OCI-LY1 (cell line): ENCODE data around the gene TMPRSS11D.

Source experiments
- H2AFZ ChIP-seq: fragments of 200-600 bp; sonication (generic), shearing (Covaris generic); 2 replicates; pipeline ENCODE4 v1.6.0; 2014; ENCODE audit warnings: antibody characterized with exemption, mild to moderate bottlenecking, low read length
- H3F3A ChIP-seq: fragments of 200-600 bp; sonication (generic), shearing (Covaris generic); 2 replicates; pipeline ENCODE4 v1.6.0; 2014; ENCODE audit warnings: mild to moderate bottlenecking, antibody characterized with exemption, low read length, moderate library complexity; ENCODE audit not compliant: insufficient read depth
- H3K27ac ChIP-seq: fragments of 200-600 bp; sonication (generic); 2 replicates; pipeline ENCODE4 v1.5.1; 2014; ENCODE audit warnings: low read length, mixed run types, mild to moderate bottlenecking, low read depth; ENCODE audit not compliant: poor library complexity, severe bottlenecking
- H3K27me3 ChIP-seq: fragments of 200-600 bp; sonication (generic); 2 replicates; pipeline ENCODE4 v1.6.0; 2014; ENCODE audit warnings: antibody characterized with exemption, mild to moderate bottlenecking, low read length, moderate library complexity; ENCODE audit not compliant: insufficient read depth
- H3K36me3 ChIP-seq: fragments of 200-600 bp; sonication (generic); 2 replicates; pipeline ENCODE4 v1.6.1; 2014; ENCODE audit warnings: mild to moderate bottlenecking, antibody characterized with exemption, low read length, moderate library complexity, mixed read lengths; ENCODE audit not compliant: insufficient read depth
- H3K4me1 ChIP-seq: fragments of 200-600 bp; sonication (generic); 2 replicates; pipeline ENCODE4 v1.5.1; 2014; ENCODE audit warnings: mild to moderate bottlenecking, low read length, moderate library complexity; ENCODE audit not compliant: insufficient read depth, severe bottlenecking
- H3K4me2 ChIP-seq: fragments of 200-600 bp; sonication (generic), shearing (Covaris generic); 2 replicates; pipeline ENCODE4 v1.6.1; 2014; ENCODE audit warnings: low read length
- H3K4me3 ChIP-seq: fragments of 200-600 bp; sonication (generic); 2 replicates; pipeline ENCODE4 v1.5.1; 2014; ENCODE audit warnings: low read length, low read depth, mild to moderate bottlenecking, mixed read lengths; ENCODE audit not compliant: poor library complexity, severe bottlenecking
- H3K79me2 ChIP-seq: fragments of 200-600 bp; shearing (Covaris generic); 2 replicates; pipeline ENCODE4 v1.6.1; 2016; ENCODE audit warnings: mixed run types, low read length, mixed read lengths; ENCODE audit not compliant: insufficient read depth
- H3K9ac ChIP-seq: fragments of 200-600 bp; sonication (generic), shearing (Covaris generic); 2 replicates; pipeline ENCODE4 v1.6.1; 2014; ENCODE audit warnings: mild to moderate bottlenecking, low read length, mixed read lengths
- H3K9me2 ChIP-seq: fragments of 200-600 bp; sonication (generic), shearing (Covaris generic); 2 replicates; pipeline ENCODE4 v1.6.1; 2014; ENCODE audit warnings: low read depth, mild to moderate bottlenecking, low read length, mixed read lengths
- H3K9me3 ChIP-seq: fragments of 200-600 bp; shearing (Covaris generic); 2 replicates; pipeline ENCODE4 v1.6.1; 2014; ENCODE audit warnings: low read length, mixed read lengths
- H4K20me1 ChIP-seq: fragments of 200-600 bp; sonication (generic), shearing (Covaris generic); 2 replicates; pipeline ENCODE4 v1.6.0; 2016; ENCODE audit warnings: mild to moderate bottlenecking, low read length; ENCODE audit not compliant: insufficient read depth
- CTCF ChIP-seq: fragments of 200-600 bp; sonication (generic), shearing (Covaris generic); IDR thresholded peaks from 2 replicates; pipeline ENCODE4 v1.5.1; 2017; ENCODE audit warnings: mild to moderate bottlenecking, antibody characterized with exemption, low read length, moderate library complexity, mixed read lengths
- EZH2 ChIP-seq: fragments of 200-600 bp; sonication (generic), shearing (Covaris generic); IDR thresholded peaks from 2 replicates; pipeline ENCODE4 v1.8.0; 2017; ENCODE audit warnings: borderline replicate concordance, mixed run types, mild to moderate bottlenecking, antibody characterized with exemption, low read length, moderate library complexity, mixed read lengths

The TMPRSS11D gene

DNA sequence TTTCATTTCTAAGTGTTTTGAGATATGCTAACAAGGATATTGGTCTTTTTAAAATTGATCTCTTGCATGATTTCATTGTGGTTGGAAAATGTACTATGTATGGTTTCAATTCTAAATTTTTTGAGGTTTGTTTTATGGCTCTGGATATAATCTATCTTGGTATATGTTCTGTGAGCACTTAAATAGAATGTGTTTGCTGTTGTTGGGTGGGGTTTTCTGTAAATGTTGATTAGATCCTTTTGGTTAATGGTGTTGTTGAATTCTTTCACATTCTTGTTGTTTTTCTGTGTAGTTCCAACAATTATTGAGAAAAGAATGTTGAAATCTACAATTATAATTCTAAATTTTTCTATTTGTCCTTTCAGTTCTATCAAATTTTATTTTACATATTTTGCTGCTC is 87.0 kb downstream of the TMPRSS11D start:
- Histone ChIP-seq H3K36me3 (no peaks in the 10 kb centered on the region), H4K20me1 (no peaks in the 10 kb centered on the region), H2AFZ (no peak overlapping the region), H3K9me2 (no peaks in the 10 kb centered on the region), H3K27ac (no peak overlapping the region), H3K4me2 (no peak overlapping the region), H3K4me1 (no peaks in the 10 kb centered on the region), H3K79me2 (no peaks in the 10 kb centered on the region), H3K9me3 (no peaks in the 10 kb centered on the region), H3F3A (no peaks in the 10 kb centered on the region), H3K4me3 (no peak overlapping the region), H3K27me3 (no peaks in the 10 kb centered on the region), H3K9ac (no peak overlapping the region)
- TF ChIP-seq EZH2 (no peak), CTCF (no peak)

DNA sequence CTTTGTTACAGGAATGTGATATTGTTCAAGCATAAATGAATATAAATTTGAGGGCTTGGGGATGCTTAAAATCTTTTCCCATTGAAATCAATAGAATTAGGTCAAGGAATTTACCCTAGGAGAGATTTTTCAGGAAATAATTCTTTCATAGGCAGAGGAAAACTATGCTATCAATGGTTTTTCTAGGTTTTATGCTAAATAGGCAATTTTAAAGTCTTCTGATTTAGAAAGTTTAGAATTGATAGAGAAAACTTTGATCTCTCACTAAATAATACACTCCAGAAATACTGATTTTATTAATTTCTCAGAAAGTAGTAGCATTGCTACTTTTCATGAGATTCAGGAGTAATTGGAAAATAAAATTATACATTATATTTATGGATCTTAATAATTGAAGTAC is 93.1 kb downstream of the TMPRSS11D start:
- H3K36me3 ChIP-seq: no peaks in the 10 kb centered on the region
- H3K9me2 ChIP-seq: no peaks in the 10 kb centered on the region
- no peaks in the 10 kb centered on the region for H3F3A ChIP-seq
- H2AFZ ChIP-seq: no peak overlapping the region
- no peak overlapping the region for H3K4me3 ChIP-seq
- no peak overlapping the region for H3K27ac ChIP-seq
- no peaks in the 10 kb centered on the region for H3K79me2 ChIP-seq
- H3K9ac ChIP-seq: no peak overlapping the region
- no peaks in the 10 kb centered on the region for H4K20me1 ChIP-seq
- H3K4me1 ChIP-seq: no peaks in the 10 kb centered on the region
- H3K9me3 ChIP-seq: no peaks in the 10 kb centered on the region
- H3K27me3 ChIP-seq: no peaks in the 10 kb centered on the region
- H3K4me2 ChIP-seq: no peak overlapping the region
- TF ChIP-seq EZH2 (no peak), CTCF (no peak)

DNA sequence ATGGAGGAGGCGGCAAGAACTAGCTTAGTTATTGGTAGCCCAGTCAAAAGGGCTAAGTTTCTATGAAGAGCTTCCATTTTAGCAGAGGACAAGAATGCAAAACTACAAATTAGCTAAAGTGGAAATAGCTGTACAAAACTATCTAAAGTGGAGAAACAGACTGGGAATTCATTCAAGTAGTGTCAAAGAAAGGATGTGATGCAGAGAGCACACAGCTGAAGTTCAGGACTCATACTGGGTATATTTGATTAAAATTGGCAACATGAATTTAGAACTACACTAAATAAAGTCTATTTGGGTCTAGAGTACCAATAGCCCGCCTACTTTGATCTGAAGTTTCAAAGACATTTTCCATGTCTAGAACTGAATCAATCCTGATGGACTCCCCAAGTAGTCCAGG is 96.5 kb downstream of the TMPRSS11D start:
- TF ChIP-seq CTCF: no peak
- TF ChIP-seq EZH2: no peak
- Histone ChIP-seq H3K9me2 (no peaks in the 10 kb centered on the region), H3K79me2 (no peaks in the 10 kb centered on the region), H3K4me3 (no peak overlapping the region), H3K36me3 (no peaks in the 10 kb centered on the region), H2AFZ (no peak overlapping the region), H3K4me2 (no peak overlapping the region), H3F3A (no peaks in the 10 kb centered on the region), H3K9ac (no peak overlapping the region), H3K27me3 (no peaks in the 10 kb centered on the region), H4K20me1 (no peaks in the 10 kb centered on the region), H3K27ac (no peak overlapping the region), H3K4me1 (no peaks in the 10 kb centered on the region), H3K9me3 (no peaks in the 10 kb centered on the region)
